A673 (cell line): Measurements from ENCODE around the gene LGR4. TPM values are rescaled to one million over a fixed set of nuclear protein-coding genes. Genes with fewer than 3 reads are reported as not detected.
"Not testable (repeated sequence)": the region's sequence is repeated elsewhere in the genome, so short reads cannot be mapped to it uniquely, and the experiment has no call there.

Source experiments
- BruUV-seq: library from RNA; stranded (reverse); fragments of 400-500 nt; replicated peaks from 2 replicates; lab custom pipeline; 2021; lab: Mats Ljungman, UMichigan
- CTCF ChIA-PET: fragments of 300-600 bp; sonication (Branson Sonifier 250); formaldehyde crosslinking; loops from one replicate; lab custom pipeline; 2022; ENCODE audit warnings: antibody characterized with exemption; lab: Charles Lee
- POLR2A ChIA-PET: fragments of 300-600 bp; sonication (Branson Sonifier 250); formaldehyde crosslinking; loops from one replicate; lab custom pipeline; 2022; ENCODE audit warnings: antibody characterized with exemption; ENCODE audit not compliant: low non-redundant PET; lab: Charles Lee
- DNase-seq: peaks from one replicate; pipeline ENCODE4 v3.0.0-alpha.2; 2015; ENCODE audit warnings: low spot score
- H3K27ac ChIP-seq: fragments of 200-600 bp; sonication (generic); 2 replicates; pipeline ENCODE4 v1.5.1; 2016; ENCODE audit warnings: mixed run types, low read depth, mild to moderate bottlenecking, mixed read lengths, antibody characterized with exemption, low read length; ENCODE audit not compliant: poor library complexity, severe bottlenecking
- H3K27me3 ChIP-seq: fragments of 200-600 bp; sonication (generic); replicated peaks from 2 replicates; pipeline ENCODE4 v1.6.1; 2017; ENCODE audit warnings: mixed run types, low read depth, mild to moderate bottlenecking, mixed read lengths, antibody characterized with exemption, low read length; ENCODE audit not compliant: insufficient read depth, poor library complexity
- H3K36me3 ChIP-seq: fragments of 200-600 bp; sonication (generic); 2 replicates; pipeline ENCODE4 v1.6.1; 2016; ENCODE audit warnings: mixed run types, mild to moderate bottlenecking, mixed read lengths, antibody characterized with exemption, low read length; ENCODE audit not compliant: insufficient read depth, poor library complexity, severe bottlenecking
- H3K4me1 ChIP-seq: fragments of 200-600 bp; sonication (generic); 2 replicates; pipeline ENCODE4 v1.6.1; 2017; ENCODE audit warnings: mixed run types, mild to moderate bottlenecking, mixed read lengths, antibody characterized with exemption, low read length; ENCODE audit not compliant: insufficient read depth, poor library complexity, severe bottlenecking
- H3K4me3 ChIP-seq: fragments of 200-600 bp; sonication (generic); 2 replicates; pipeline ENCODE4 v1.5.1; 2016; ENCODE audit warnings: low read depth, mixed run types, mild to moderate bottlenecking, mixed read lengths, low read length; ENCODE audit not compliant: poor library complexity, severe bottlenecking
- H3K9me3 ChIP-seq: fragments of 200-600 bp; sonication (generic); 2 replicates; pipeline ENCODE4 v1.6.1; 2016; ENCODE audit warnings: mixed run types, low read depth, mild to moderate bottlenecking, mixed read lengths, antibody characterized with exemption, low read length; ENCODE audit not compliant: poor library complexity, severe bottlenecking
- CTCF ChIP-seq: fragments of 300-800, 200-600 bp; sonication (generic); conservative IDR thresholded peaks from 2 replicates; pipeline ENCODE4 v1.5.1; 2017; ENCODE audit warnings: low read depth, mild to moderate bottlenecking, antibody characterized with exemption, low read length, moderate library complexity, mixed read lengths
- EZH2 ChIP-seq: fragments of 200-600 bp; sonication (generic); IDR thresholded peaks from 2 replicates; pipeline ENCODE4 v1.6.1; 2017; ENCODE audit warnings: borderline replicate concordance, low read depth, mild to moderate bottlenecking, mixed read lengths, antibody characterized with exemption, low read length; ENCODE audit not compliant: poor library complexity, severe bottlenecking
- intact Hi-C: fragments of 100-400 bp; cut with micrococcal nuclease; formaldehyde crosslinking; loops from one replicate; pipeline ENCODE4 v1.10.0; 2022; ENCODE audit not compliant: unreplicated experiment
- total RNA-seq: library from RNA; stranded (reverse); gene quantifications from 2 replicates; pipeline ENCODE4 v1.2.3, GENCODE V29; 2021

LGR4 gene
- total RNA-seq, 1 experiment from 2014 or later = 24.7 TPM

- CTCF ChIA-PET = interaction anchor here (0.9 kb wide), 1 partner anchor 44 kb away, joined by 3 read pairs; no protein-coding TSS in a partner anchor
Measured at GRCh38 chr11:27339941-27340340, 132.6 kb downstream of the LGR4 start.

GRCh38 chr11:27334764-27335163 lies 137.8 kb downstream of the LGR4 start:
- H3K27ac ChIP-seq, intact Hi-C loops, BruUV-seq, H3K27me3 ChIP-seq, POLR2A ChIA-PET, H3K9me3 ChIP-seq, DNase-seq, H3K4me3 ChIP-seq: not testable (repeated sequence)
- Histone ChIP-seq H3K36me3 (peaks cover 12% of the 10 kb centered on the region), H3K4me1 (peaks cover 16% of the 10 kb centered on the region)
- CTCF ChIA-PET = interaction anchor here (0.6 to 0.7 kb wide), 2 partner anchors 93 to 127 kb away, joined by 3 read pairs; no protein-coding TSS in a partner anchor

More at GRCh38 chr11:27339941-27340340, 132.6 kb downstream of the LGR4 start:
- Histone ChIP-seq H3K4me1 (no peaks in the 10 kb centered on the region), H3K27me3 (no peaks in the 10 kb centered on the region), H3K27ac (no peak overlapping the region), H3K4me3 (no peak overlapping the region), H3K36me3 (peaks cover 12% of the 10 kb centered on the region), H3K9me3 (no peaks in the 10 kb centered on the region)
- intact Hi-C loops = no loop called here
- POLR2A ChIA-PET = no interaction called here
- no peak for DNase-seq
- BruUV-seq = no TSS peak
- TF ChIP-seq CTCF (no peak), EZH2 (no peak)

GRCh38 chr11:27331981-27332380 lies 140.6 kb downstream of the LGR4 start:
- CTCF ChIA-PET = interaction anchor here (0.7 kb wide), 1 partner anchor 141 kb away, joined by 4 read pairs; the partner anchor contains the start of gene LGR4
- DNase-seq = peak; percentile 56
- Histone ChIP-seq H3K36me3 (peaks cover 3% of the 10 kb centered on the region), H3K4me1 (peaks cover 16% of the 10 kb centered on the region), H3K27me3 (no peaks in the 10 kb centered on the region), H3K9me3 (no peaks in the 10 kb centered on the region), H3K4me3 (no peak overlapping the region), H3K27ac (no peak overlapping the region)
- POLR2A ChIA-PET = no interaction called here
- intact Hi-C loops = no loop called here
- no peak for TF ChIP-seq EZH2
- no peak for TF ChIP-seq CTCF
- BruUV-seq = no TSS peak

GRCh38 chr11:27330633-27331270 lies 141.8 kb downstream of the LGR4 start:
- H3K36me3 ChIP-seq = no peaks in the 10 kb centered on the region
- no peak overlapping the region for H3K4me3 ChIP-seq
- no peak overlapping the region for H3K27ac ChIP-seq
- no peak for TF ChIP-seq CTCF
- no peak for TF ChIP-seq EZH2
- intact Hi-C loops = no loop called here
- BruUV-seq = no TSS peak
- H3K9me3 ChIP-seq = no peaks in the 10 kb centered on the region
- peaks cover 16% of the 10 kb centered on the region for H3K4me1 ChIP-seq
- no peaks in the 10 kb centered on the region for H3K27me3 ChIP-seq
- CTCF ChIA-PET = no interaction called here
- POLR2A ChIA-PET = no interaction called here
- DNase-seq = no peak
